HK-2 (cell line): ENCODE measurements around the gene PCDHB7.
"Not testable (repeated sequence)": the region's sequence is repeated elsewhere in the genome, so short reads cannot be mapped to it uniquely, and the experiment has no call there.

ENCODE experiments used
- DNase-seq: peaks from one replicate; pipeline ENCODE4 v3.0.0-alpha.2; 2018; ENCODE audit not compliant: unreplicated experiment

PCDHB7 gene

DNA sequence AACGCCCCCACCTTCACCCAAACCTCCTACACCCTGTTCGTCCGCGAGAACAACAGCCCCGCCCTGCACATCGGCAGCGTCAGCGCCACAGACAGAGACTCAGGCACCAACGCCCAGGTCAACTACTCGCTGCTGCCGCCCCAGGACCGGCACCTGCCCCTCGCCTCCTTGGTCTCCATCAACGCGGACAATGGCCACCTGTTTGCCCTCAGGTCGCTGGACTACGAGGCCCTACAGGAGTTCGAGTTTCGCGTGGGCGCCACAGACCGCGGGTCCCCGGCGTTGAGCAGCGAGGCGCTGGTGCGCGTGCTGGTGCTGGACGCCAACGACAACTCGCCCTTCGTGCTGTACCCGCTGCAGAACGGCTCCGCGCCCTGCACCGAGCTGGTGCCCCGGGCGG, 52.4 kb downstream of the PCDHB7 start:
- not testable (repeated sequence) for DNase-seq

DNA sequence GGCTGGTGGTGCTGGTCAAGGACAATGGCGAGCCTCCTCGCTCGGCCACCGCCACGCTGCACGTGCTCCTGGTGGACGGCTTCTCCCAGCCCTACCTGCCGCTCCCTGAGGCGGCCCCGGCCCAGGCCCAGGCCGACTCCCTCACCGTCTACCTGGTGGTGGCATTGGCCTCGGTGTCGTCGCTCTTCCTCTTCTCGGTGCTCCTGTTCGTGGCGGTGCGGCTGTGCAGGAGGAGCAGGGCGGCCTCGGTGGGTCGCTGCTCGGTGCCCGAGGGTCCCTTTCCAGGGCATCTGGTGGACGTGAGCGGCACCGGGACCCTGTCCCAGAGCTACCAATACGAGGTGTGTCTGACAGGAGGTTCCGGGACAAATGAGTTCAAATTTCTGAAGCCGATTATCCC, 53.0 kb downstream of the PCDHB7 start:
- not testable (repeated sequence) for DNase-seq
